Epithelial cell of proximal tubule (primary cell): ENCODE measurements around the gene BCKDHB. TPM values are rescaled to one million over a fixed set of nuclear protein-coding genes. Genes with fewer than 3 reads are reported as not detected.
"Not testable (repeated sequence)": the region's sequence is repeated elsewhere in the genome, so short reads cannot be mapped to it uniquely, and the experiment has no call there.

Experiments
- DNase-seq: peaks from one replicate; pipeline ENCODE4 v3.0.0-alpha.2; 2011; ENCODE audit warnings: low read depth
- H3K4me3 ChIP-seq: 2 replicates; pipeline ENCODE4 v1.5.1; 2011; ENCODE audit warnings: low read depth, mild to moderate bottlenecking, low read length
- total RNA-seq: library from RNA; depleted of rRNA; stranded (reverse); fragments of >200 nt; gene quantifications from 2 replicates; pipeline ENCODE4 v1.2.3, GENCODE V29; 2015
- TF ChIP-seq, protein P1 (sequence below): conservative IDR thresholded peaks from 2 replicates; pipeline ENCODE4 v1.5.1; 2012; ENCODE audit warnings: low read depth, mild to moderate bottlenecking, low read length

The BCKDHB gene
- total RNA-seq = 10.9 and 11.9 TPM in 2 replicates

DNA sequence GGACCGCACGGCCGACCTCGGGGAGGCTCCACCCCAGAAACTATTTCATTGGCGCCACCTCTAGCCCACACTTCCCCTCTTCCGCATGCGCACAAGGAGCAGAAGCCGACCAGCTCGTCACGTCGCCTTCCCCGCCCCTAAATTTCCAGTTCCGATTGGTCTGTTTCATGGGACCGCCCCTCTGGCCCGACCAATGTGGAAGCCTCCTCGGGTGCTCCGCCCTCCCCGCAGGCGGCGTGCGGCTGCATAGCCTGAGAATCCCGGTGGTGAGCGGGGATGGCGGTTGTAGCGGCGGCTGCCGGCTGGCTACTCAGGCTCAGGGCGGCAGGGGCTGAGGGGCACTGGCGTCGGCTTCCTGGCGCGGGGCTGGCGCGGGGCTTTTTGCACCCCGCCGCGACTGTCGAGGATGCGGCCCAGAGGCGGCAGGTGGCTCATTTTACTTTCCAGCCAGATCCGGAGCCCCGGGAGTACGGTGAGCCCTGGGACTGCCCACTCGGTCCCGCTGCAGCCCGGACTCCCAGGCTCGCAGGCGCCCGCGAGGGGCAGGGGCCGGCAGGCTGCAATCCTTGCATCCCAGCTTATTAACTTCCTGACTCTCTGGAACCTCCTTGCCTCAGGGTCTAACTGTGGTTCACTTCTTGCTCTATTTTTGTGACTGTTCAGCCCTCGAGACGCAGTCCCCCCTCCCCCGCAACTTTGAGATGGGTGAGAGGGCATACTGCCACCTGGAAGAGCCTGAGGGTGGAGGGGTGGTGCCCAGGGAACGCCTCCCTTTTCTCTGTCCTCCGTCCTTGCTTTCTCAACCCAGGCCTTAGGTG is at the start of gene BCKDHB:
Gene BCKDHB, plus strand, starts transcription at position 254 of the 818 bp plus-strand sequence. Its CDS starts 23 bp downstream, at position 277.
- TF ChIP-seq, protein P1, sequence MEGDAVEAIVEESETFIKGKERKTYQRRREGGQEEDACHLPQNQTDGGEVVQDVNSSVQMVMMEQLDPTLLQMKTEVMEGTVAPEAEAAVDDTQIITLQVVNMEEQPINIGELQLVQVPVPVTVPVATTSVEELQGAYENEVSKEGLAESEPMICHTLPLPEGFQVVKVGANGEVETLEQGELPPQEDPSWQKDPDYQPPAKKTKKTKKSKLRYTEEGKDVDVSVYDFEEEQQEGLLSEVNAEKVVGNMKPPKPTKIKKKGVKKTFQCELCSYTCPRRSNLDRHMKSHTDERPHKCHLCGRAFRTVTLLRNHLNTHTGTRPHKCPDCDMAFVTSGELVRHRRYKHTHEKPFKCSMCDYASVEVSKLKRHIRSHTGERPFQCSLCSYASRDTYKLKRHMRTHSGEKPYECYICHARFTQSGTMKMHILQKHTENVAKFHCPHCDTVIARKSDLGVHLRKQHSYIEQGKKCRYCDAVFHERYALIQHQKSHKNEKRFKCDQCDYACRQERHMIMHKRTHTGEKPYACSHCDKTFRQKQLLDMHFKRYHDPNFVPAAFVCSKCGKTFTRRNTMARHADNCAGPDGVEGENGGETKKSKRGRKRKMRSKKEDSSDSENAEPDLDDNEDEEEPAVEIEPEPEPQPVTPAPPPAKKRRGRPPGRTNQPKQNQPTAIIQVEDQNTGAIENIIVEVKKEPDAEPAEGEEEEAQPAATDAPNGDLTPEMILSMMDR = no peak
- H3K4me3 ChIP-seq = peak within 1 kb of the TSS; percentile 92
- peak; percentile 78 for DNase-seq

DNA sequence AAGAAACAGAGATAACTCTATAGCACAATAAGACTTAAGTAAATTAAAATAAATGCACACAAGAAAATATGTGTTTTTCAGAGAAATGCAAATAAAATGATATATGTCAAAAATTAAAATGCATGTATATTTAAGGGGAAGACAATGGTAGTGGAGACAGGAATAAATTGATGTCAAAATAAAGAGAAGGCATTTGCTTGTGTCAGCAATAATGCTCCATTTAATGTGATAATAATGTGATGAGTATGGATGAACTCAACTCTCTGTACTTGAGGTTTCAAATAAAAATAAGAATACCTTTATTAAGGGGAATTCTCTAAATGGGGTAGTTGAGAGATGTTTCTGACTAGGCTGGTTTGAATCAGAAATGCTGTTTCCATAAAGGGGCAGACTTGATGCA is 45.7 kb upstream of the BCKDHB start:
- no peak for DNase-seq
- TF ChIP-seq, protein P1 = no peak
- H3K4me3 ChIP-seq = no peak overlapping the region

DNA sequence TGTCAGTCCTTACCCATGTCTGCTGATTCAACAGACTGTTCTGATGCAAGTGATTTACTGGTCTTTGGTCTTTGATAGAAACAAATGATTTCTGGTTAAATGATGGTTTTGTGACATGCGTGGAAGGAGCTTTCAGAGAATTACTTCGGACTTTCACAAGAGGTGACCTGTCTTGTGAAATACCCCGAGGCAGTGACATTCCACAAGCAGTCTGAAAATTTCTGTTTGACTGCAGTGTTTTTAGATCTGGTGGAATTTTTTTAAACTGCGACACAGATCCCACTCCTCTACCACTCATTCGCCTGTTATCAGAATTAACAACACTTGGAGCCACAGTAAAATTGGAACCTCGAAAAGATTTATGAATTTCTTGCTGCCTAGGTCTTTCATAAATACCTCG is 38.3 kb upstream of the BCKDHB start:
- not testable (repeated sequence) for DNase-seq

DNA sequence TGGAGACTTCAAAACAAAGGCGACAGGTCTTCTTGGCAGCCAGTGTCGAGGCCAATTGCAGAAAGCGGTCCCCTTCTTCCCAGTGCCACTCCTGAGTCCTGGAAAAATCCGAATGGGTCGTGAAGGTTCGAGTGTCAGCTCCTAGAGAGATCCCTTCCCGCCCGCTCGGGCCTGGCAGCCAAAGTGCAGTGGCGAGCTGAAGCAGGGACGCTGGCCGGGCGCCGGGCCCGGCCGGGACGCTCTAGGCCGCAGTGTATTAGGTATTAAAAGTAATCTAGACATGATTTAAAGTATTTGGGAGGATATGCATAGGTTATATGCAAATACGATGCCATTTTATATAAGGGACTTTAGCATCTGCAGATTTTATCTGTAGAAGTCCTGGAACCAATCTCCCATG is 36.0 kb upstream of the BCKDHB start:
- not testable (repeated sequence) for DNase-seq

More for the DNA sequence above, 38.3 kb upstream of the BCKDHB start:
- not testable (repeated sequence) for H3K4me3 ChIP-seq

DNA sequence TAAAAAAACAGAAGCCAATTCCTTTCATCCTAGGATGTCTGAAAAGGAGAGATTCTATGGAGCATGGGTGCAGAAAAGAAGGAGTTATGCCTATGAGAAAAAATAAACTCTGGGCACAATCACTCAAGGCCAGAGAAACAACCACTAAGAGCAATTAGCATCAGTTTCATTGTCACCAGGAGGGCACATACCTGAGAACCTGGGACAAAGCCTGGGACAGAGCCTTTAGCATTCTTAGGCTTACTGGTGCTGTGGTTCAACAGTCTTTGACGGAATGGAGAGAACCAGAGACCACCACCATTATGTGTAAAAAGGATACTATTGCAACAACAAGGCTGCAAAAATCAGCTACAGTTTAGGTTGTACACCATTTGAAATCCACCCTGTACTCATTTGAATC is 29.4 kb upstream of the BCKDHB start:
- H3K4me3 ChIP-seq = no peak overlapping the region
- DNase-seq = no peak
- TF ChIP-seq, protein P1 = no peak

More for the DNA sequence above, 36.0 kb upstream of the BCKDHB start:
- not testable (repeated sequence) for H3K4me3 ChIP-seq

DNA sequence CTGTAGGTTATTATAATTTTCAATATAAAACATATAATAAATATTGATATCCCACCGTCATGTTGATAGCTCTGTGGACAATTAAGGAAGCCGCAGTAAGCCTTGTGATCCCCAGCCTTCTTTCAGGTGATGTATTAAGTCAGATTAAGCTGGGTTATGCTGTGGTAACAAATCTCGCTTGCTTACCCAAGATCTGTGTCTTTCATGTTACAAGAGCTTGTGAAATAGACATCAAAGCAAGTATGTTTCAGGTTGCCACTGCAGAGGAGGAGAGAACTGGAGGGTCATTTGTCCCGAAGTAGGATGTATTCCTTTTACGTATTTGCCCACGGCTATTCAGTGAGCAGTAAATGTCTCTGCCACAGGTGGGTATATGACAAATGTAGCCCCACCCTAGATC is 17.8 kb upstream of the BCKDHB start:
- DNase-seq = no peak
- TF ChIP-seq, protein P1 = no peak
- H3K4me3 ChIP-seq = no peak overlapping the region

DNA sequence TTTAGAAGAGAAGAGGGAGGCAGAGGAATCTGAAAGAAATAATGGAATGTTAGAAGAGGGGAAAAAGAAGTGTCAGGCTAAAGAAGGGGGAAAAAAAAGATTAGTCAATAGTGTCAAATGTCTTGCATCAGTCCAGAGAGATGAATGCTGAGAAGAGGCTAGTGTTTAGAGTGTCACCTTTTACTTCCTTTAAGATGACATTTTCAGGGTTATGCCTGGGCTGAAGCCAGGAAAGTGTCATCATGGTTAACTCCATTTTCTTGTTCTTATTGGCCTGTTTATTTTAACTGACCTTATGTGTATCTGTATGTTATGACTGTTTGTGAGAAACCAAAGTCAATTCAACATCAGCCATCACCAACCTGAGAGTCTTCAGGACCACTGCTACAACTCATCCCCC is 15.0 kb upstream of the BCKDHB start:
- TF ChIP-seq, protein P1 = no peak
- H3K4me3 ChIP-seq = no peak overlapping the region
- DNase-seq = no peak

DNA sequence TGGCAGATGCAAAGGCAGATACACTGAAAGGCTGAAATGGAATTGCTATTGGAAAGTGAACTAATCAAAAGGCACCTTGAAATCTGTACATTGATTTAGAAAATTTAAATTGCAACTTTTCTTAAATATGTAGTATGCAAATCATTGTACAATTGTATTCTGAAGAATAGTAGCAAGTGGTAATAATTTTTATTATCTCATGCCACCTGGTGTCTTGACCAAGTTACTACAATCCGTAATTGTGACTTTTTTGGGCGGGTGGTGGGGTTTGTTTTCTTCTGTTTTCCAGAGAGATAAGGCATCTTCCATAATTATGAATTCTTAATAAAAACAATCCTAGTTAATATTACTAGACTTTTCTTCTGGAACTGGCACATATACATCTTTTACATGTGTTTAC is 12.5 kb upstream of the BCKDHB start:
- no peak overlapping the region for H3K4me3 ChIP-seq
- TF ChIP-seq, protein P1 = peak; percentile 60
- DNase-seq = peak; percentile 3
